Kidney (tissue), 14 donors: ENCODE measurements around the gene ACOXL. TPM values are rescaled to one million over a fixed set of nuclear protein-coding genes. Genes with fewer than 3 reads are reported as not detected.

ENCODE experiments used
- DNase-seq, 5 donors: peaks; one replicate each; pipeline ENCODE4 v3.0.0-alpha.2; 2013 to 2020
- FAIRE-seq: peaks from 2 replicates; lab custom pipeline; 2012; peaks lifted over from hg19 to GRCh38; lab: Jason Lieb, UNC
- H3K27ac ChIP-seq, 2 donors: one replicate each; pipeline ENCODE4 v1.7.0; 2013; ENCODE audit warnings: low read depth in 2 of 2, low read length in 2 of 2, inconsistent platforms in 1 of 2
- H3K27me3 ChIP-seq: one replicate; pipeline ENCODE4 v1.7.1; 2013; ENCODE audit warnings: low read length, inconsistent platforms; ENCODE audit not compliant: control insufficient read depth, insufficient read depth
- H3K36me3 ChIP-seq, 3 donors: one replicate each; pipeline versions ENCODE4 v1.7.0 to v1.7.1; 2013; ENCODE audit warnings: low read length in 3 of 3, control low read depth in 1 of 3, inconsistent platforms in 1 of 3; ENCODE audit not compliant: insufficient read depth in 3 of 3, control insufficient read depth in 2 of 3
- H3K4me1 ChIP-seq, 3 donors: one replicate each; pipeline versions ENCODE4 v1.7.0 to v1.7.1; 2013; ENCODE audit warnings: low read length in 3 of 3, inconsistent platforms in 1 of 3, low read depth in 1 of 3; ENCODE audit not compliant: control insufficient read depth in 2 of 3, insufficient read depth in 2 of 3
- H3K4me3 ChIP-seq, 3 donors: one replicate each; pipeline versions ENCODE4 v1.7.0 to v1.8.1; 2013; ENCODE audit warnings: low read length in 3 of 3, control low read depth in 1 of 3, inconsistent platforms in 1 of 3
- H3K9ac ChIP-seq, 3 donors: one replicate each; pipeline versions ENCODE4 v1.7.0 to v1.7.1; 2013; ENCODE audit warnings: low read length in 3 of 3, control low read depth in 1 of 3, inconsistent platforms in 1 of 3
- H3K9me3 ChIP-seq, 3 donors: one replicate each; pipeline versions ENCODE4 v1.7.0 to v1.7.1; 2013; ENCODE audit warnings: low read length in 3 of 3, control low read depth in 1 of 3, inconsistent platforms in 1 of 3; ENCODE audit not compliant: control insufficient read depth in 2 of 3, insufficient read depth in 1 of 3
- intact Hi-C: fragments of 100-400 bp; cut with DNase I; formaldehyde crosslinking; loops from one replicate; pipeline ENCODE4 v1.11.1; 2022
- polyA plus RNA-seq: library from polyadenylated mRNA; stranded (reverse); fragments of 350-450 nt; fragmentation: Illumina TruSeq; extraction: RNeasy Lipid Tissue Mini Kit (QIAGEN cat#74804); gene quantifications from one replicate; pipeline ENCODE4 v1.2.3, GENCODE V29; 2014; ENCODE audit warnings: low read depth, low replicate concordance; ENCODE audit not compliant: insufficient read depth
- total RNA-seq: library from RNA; stranded (reverse); fragmentation: NEBNext Ultra II Directional; extraction: Animal tissue kit (Norgen Biotek cat#: 25700); gene quantifications from one replicate; pipeline ENCODE4 v1.2.1, GENCODE V29; 2021
- TF ChIP-seq, protein P1 (sequence below): IDR thresholded peaks from 3 replicates; pipeline ENCODE4 v1.5.1; 2012; ENCODE audit warnings: mild to moderate bottlenecking, moderate library complexity, borderline replicate concordance; ENCODE audit not compliant: insufficient read depth; ENCODE audit errors: extremely low read depth
- donor health status: control.
- donor health status: control.
- donor health status: control.
- donor health status: control.
- donor health status: control.
- donor health status: DM: yes; HTN: yes; CAD: no.
- donor health status: Normal renal cell carcinoma (clear cell type).

The ACOXL gene
- total and polyA plus RNA-seq, 2 donors from 2014 or later = 2.0 TPM; not detected in 1

DNA sequence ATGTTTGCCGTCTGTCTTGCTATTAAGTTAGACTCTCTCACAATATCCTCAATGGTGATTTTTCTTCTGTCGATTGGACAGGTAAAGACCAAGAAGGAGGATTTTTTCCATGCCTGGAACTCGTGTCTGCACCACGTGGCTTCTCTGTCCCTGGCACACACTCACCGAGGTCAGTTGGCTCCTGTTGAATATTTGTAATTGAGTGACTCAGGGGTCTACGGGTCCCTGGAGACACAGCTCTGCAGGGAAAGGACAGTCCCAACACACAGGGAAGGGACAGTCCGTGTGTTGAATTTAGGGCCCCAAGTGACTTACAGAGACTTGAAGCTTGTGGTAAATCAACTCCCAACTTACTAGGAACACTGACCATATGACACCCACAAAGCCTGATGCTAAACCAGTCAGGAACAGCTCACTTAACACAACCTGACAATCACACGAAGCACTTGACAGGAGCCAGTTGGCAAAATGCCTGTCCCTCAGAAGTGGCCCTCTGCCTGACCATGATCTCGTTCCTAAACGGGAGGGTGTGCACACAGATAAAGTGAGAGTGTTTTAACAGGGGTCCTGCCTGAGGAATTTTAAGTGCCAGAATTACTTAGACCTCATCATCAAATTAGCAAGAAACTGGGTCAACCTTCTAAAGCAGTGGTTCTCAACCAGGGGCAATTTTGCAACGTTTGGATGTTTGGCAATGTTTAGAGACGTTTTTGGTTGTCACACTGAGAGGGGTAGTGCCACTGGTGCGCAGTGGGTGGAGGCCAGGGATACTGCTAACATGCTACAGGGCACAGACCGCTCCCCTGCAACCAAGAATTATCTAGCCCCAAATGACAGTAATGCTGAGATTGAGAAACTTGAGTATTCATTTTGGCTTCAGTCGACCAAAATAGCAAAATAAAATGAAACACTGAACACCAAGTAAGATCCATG lies 299.4 kb downstream of the ACOXL start:
- H3K36me3 ChIP-seq = no peaks in the 10 kb centered on the region
- FAIRE-seq (no peak), DNase-seq (peak in 1 of 5 donors; percentile 23)
- H3K9ac ChIP-seq = no peak overlapping the region
- H3K27me3 ChIP-seq = no peaks in the 10 kb centered on the region
- H3K4me1 ChIP-seq = peaks cover 0 to 18% (median 14%) of the 10 kb centered on the region in 3 donors
- no peak overlapping the region for H3K4me3 ChIP-seq
- TF ChIP-seq, protein P1, sequence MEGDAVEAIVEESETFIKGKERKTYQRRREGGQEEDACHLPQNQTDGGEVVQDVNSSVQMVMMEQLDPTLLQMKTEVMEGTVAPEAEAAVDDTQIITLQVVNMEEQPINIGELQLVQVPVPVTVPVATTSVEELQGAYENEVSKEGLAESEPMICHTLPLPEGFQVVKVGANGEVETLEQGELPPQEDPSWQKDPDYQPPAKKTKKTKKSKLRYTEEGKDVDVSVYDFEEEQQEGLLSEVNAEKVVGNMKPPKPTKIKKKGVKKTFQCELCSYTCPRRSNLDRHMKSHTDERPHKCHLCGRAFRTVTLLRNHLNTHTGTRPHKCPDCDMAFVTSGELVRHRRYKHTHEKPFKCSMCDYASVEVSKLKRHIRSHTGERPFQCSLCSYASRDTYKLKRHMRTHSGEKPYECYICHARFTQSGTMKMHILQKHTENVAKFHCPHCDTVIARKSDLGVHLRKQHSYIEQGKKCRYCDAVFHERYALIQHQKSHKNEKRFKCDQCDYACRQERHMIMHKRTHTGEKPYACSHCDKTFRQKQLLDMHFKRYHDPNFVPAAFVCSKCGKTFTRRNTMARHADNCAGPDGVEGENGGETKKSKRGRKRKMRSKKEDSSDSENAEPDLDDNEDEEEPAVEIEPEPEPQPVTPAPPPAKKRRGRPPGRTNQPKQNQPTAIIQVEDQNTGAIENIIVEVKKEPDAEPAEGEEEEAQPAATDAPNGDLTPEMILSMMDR = no peak
- peak overlapping the region; percentile 14 to 25 for H3K27ac ChIP-seq
- intact Hi-C loops = no loop called here
- no peaks in the 10 kb centered on the region for H3K9me3 ChIP-seq

DNA sequence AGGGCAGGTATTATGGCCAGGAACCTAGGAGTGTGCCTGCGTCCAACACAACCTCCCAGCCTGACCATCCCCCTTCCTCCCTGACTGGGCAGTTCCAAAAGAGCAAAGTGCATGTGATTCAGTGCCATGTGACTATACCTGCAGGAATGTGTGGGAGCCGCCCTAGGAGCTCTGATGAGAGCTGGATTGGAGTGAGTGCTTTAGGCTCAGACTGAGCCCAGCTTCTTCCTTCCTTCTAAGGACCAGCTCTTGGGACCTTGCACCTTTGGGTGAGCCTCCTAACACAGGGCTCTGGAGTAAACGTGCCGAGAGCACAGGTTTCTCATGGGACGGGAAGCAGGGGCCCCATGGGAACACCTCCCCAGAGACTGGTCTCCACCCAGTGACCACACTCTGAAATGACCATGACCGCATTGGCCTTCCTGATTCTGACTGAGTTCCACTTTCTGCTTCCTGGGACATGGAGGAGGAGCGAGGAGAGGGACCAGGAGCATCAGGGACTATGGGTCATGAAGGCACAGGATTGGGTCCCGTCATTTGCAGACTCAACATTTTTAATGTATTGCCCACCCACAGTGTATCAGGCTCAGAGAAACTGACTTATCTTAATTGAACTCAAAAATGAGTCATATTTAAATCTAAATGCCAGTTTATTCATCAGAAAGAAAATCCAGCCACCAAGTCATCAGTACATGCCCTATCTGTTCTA lies 300.5 kb downstream of the ACOXL start:
- peak overlapping the region in 1 of 3 donors; percentile 33 for H3K4me3 ChIP-seq
- no peaks in the 10 kb centered on the region for H3K9me3 ChIP-seq
- peak overlapping the region; percentile 25 to 71 for H3K27ac ChIP-seq
- H3K9ac ChIP-seq = no peak overlapping the region
- FAIRE-seq (no peak), DNase-seq (peak in 4 of 5 donors; percentile 38 to 74 (median 49))
- TF ChIP-seq, protein P1 = no peak
- intact Hi-C loops = no loop called here
- peaks cover 0 to 18% (median 14%) of the 10 kb centered on the region in 3 donors for H3K4me1 ChIP-seq
- no peaks in the 10 kb centered on the region for H3K36me3 ChIP-seq
- no peaks in the 10 kb centered on the region for H3K27me3 ChIP-seq

DNA sequence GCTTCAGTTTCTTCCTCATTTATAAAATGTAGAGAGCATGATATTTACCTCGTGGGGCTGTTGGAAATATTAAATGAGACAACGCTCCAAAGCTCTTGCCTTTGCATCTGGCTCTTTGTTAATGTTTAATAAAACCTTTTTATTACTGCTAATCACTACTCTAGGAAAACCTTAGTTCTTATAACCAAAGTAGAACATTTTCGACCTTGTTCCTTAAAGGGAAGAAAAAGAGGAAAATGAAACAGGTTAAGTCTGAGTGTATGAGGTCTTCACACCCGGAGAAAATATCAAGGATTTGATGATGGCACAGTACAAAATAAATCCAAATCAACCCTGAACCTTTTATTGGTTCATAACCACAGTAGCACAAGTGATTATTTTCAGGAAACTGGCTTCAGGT lies 301.8 kb downstream of the ACOXL start:
- H3K36me3 ChIP-seq = no peaks in the 10 kb centered on the region
- FAIRE-seq = no peak
- TF ChIP-seq, protein P1 = no peak
- no peaks in the 10 kb centered on the region for H3K27me3 ChIP-seq
- no peak overlapping the region for H3K27ac ChIP-seq
- no peak for DNase-seq
- intact Hi-C loops = no loop called here
- H3K4me3 ChIP-seq = no peak overlapping the region
- no peaks in the 10 kb centered on the region for H3K9me3 ChIP-seq
- H3K9ac ChIP-seq = no peak overlapping the region
- H3K4me1 ChIP-seq = peaks cover 0 to 18% (median 14%) of the 10 kb centered on the region in 3 donors
